A549 treated with AZD9567 at 1 μM for 4 hours (cell line): ENCODE data around the gene IL36RN. TPM values are rescaled to one million over a fixed set of nuclear protein-coding genes. Genes with fewer than 3 reads are reported as not detected.

Source experiments
- total RNA-seq: library from RNA; stranded (reverse); fragments of 200-300 nt; extraction: Qiagen RNA extraction; gene quantifications from 5 replicates; pipeline ENCODE4 v1.2.3, GENCODE V29; 2022; ENCODE audit not compliant: insufficient read depth

IL36RN gene
- 0.02 TPM in 1 of 5 replicates, not detected in the others for total RNA-seq

DNA sequence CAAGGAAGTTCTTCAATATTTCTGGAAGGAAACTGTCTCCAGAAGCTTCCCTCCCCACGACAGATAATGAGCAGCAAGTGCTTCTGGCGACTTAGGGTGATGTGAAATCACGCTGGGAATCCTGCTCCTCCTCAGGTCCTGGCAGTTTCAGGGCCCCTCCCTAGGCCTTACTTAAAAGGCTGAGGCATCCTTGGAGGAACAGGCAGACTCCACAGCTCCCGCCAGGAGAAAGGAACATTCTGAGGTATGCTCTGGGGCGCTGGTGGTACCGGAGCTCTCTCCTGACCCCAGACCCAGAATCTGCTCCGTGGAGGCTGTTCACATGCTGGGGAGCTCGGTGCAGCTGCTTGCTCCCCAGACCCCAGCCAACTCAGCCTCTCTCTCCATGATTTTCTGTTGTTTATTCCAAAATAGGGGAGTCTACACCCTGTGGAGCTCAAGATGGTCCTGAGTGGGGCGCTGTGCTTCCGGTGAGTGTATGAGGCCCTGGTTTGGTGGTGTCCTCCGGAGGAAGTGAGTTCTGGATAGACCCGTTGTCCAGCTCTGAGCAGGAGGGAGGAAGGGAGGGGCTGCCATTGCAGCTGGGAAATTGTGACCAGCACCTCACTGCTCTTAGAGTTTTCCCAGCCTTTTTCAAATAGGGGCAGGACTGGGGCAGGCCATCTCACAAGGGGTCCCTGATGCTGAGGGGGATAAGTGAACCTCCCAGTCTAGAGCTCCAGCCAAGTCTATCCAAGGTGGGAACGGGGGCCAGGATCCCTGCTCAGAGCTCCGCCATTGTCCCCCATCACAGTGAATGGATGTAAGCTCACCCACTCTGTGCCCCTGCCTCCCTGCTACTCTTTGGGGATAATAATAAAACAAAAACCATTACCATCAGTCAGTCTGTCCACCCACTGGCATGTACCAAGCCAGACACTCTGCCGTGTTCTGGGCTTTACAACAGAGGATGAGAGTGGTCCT lies at the start of gene IL36RN:
IL36RN (plus strand) TSS at position 201 of the 963 bp plus-strand sequence; CDS start at position 442, 241 bp downstream.

DNA sequence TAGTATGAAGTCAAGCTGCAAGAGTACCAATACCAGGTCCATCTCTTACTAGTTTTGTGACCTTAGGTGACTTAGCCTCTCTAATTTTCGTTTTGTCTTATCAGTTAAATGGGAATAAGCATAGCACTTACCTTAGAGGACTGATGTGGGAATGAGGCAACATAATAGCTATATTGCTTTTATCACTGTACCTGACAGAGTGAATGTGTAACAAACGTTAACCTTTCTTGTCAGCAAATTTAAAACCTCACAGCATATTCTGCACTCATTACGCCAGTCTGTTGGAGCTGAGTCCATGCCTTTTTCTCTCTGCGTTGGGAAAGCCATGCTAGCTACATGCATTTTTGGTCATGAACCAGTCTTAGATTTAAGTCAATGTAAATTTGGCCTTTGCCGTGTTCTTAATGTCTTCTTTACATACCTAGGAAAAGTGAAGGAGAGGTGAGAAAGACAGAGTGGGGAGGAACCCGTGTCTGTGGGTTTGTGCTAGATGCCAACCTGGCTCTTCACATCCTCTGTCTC lies 6.5 kb upstream of the IL36RN start, which contains the start of gene IL36B:
IL36B (minus strand) TSS at position 472 of the 522 bp plus-strand sequence.

DNA sequence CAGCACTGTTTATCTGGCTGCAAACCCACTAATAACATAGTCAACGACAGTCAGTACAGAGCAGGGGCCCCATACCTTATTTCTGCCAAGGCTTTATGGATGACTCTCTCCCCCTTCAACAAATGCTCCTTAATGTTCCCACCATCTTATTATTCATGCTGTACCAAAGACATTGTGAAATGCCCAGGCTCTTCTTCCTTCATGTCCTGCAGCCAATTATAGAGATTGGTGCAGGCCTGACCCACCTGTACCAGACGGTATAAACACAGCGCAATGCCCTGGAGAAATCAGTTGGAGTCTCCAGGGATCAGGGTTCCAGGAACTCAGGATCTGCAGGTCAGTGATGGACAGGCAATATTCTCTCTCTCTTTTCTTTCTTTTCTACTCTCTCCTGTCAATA lies 8.7 kb downstream of the IL36RN start, which contains the start of gene IL1F10:
IL1F10 (plus strand) TSS at position 290 of the 400 bp plus-strand sequence. CDS start 4,769 bp downstream, outside the sequence.

Other genes with a start within 250 kb of the IL36RN start
- gene IL1B, start 222.4 kb upstream of the IL36RN start, total RNA-seq, result 0.08 to 0.27 TPM (median 0.13 TPM) in 4 of 5 replicates, not detected in the other
- not detected in 5 replicates for gene IL37, start 148.0 kb upstream of the IL36RN start, total RNA-seq
- 0.16 TPM in 1 of 5 replicates, not detected in the others for gene IL36G, start 81.2 kb upstream of the IL36RN start, total RNA-seq
- gene IL36A, start 53.7 kb upstream of the IL36RN start, total RNA-seq, result not detected in 5 replicates
- gene IL36B, start 6.3 kb upstream of the IL36RN start, total RNA-seq, result 0.10 to 0.17 TPM (median 0.15 TPM) in 3 of 5 replicates, not detected in the others
- gene IL1F10, start 8.8 kb downstream of the IL36RN start, total RNA-seq, result not detected in 5 replicates
- 0.18 to 0.39 TPM (median 0.32 TPM) in 4 of 5 replicates, not detected in the other for gene IL1RN, start 68.4 kb downstream of the IL36RN start, total RNA-seq
- 8.6 to 12.8 TPM (median 10.3 TPM) in 5 replicates for gene PSD4, start 114.8 kb downstream of the IL36RN start, total RNA-seq
- 0.50 to 0.86 TPM (median 0.64 TPM) in 4 of 5 replicates, not detected in the other for gene PAX8, start 219.7 kb downstream of the IL36RN start, total RNA-seq